OCI-LY3 (cell line): ENCODE data around the gene PHACTR3.

Experiments used
- CTCF ChIP-seq: fragments of 200-600, 300-600 bp; sonication (generic); IDR thresholded peaks from 2 replicates; pipeline ENCODE4 v1.5.1; 2014; ENCODE audit warnings: antibody characterized with exemption, low read length, low read depth
- EZH2phosphoT487 ChIP-seq: fragments of 200-600 bp; shearing (Covaris generic); IDR thresholded peaks from 2 replicates; pipeline ENCODE4 v1.6.1; 2018; ENCODE audit warnings: antibody characterized with exemption, mixed run types, low read depth

GRCh38 chr20:59645271-59645670 lies 40.9 kb downstream of the PHACTR3 start:
- TF ChIP-seq CTCF (no peak), EZH2phosphoT487 (no peak)
